Astrocyte (in vitro differentiated cells and primary cell): ENCODE results near the gene ZSCAN25.

Experiments
- CTCF ChIP-seq: IDR thresholded peaks from 2 replicates; pipeline ENCODE4 v1.5.1; 2011; ENCODE audit warnings: low read depth, mild to moderate bottlenecking, inconsistent platforms, low read length, moderate library complexity; ENCODE audit not compliant: insufficient read depth
- EZH2 ChIP-seq: IDR thresholded peaks from 2 replicates; pipeline ENCODE4 v1.6.1; 2012; ENCODE audit warnings: mild to moderate bottlenecking, low read length, inconsistent platforms; ENCODE audit not compliant: insufficient read depth

GRCh38 chr7:99571768-99572167 is 45.0 kb upstream of the ZSCAN25 start:
- TF ChIP-seq CTCF (no peak), EZH2 (no peak)
